Stimulated activated CD4-positive, alpha-beta T cell treated with anti-CD3 and anti-CD28 coated beads, Interleukin-12 subunit alpha, Interleukin-12 subunit beta, amount 100 ng/mL, for 4 hours (primary cell): ENCODE results near the gene MNX1.

Experiments
- DNase-seq: peaks from one replicate; pipeline ENCODE4 v3.0.0-alpha.2; 2020

MNX1 gene

GRCh38 chr7:157001920-157002818 is 8.3 kb downstream of the MNX1 start:
- DNase-seq, result no peak

GRCh38 chr7:157000741-157001653 is 9.5 kb downstream of the MNX1 start:
- DNase-seq, result no peak

GRCh38 chr7:156999958-157000726 is 10.3 kb downstream of the MNX1 start:
- DNase-seq, result no peak

- DNase-seq, result no peak
These were observed 11.2 kb downstream of the MNX1 start for GRCh38 chr7:156998988-156999957.

- no peak for DNase-seq
These were observed 16.0 kb downstream of the MNX1 start for GRCh38 chr7:156994417-156994816.

GRCh38 chr7:156993925-156994235 is 16.6 kb downstream of the MNX1 start:
- DNase-seq, result no peak

- DNase-seq, result no peak
These were observed 17.2 kb downstream of the MNX1 start for GRCh38 chr7:156993021-156993924.

GRCh38 chr7:156989766-156990535 is 20.5 kb downstream of the MNX1 start:
- no peak for DNase-seq

- no peak for DNase-seq
These were observed 21.9 kb downstream of the MNX1 start for GRCh38 chr7:156988343-156989185.

GRCh38 chr7:156986378-156986777 is 24.1 kb downstream of the MNX1 start:
- no peak for DNase-seq

- DNase-seq, result no peak
These were observed 25.1 kb downstream of the MNX1 start for GRCh38 chr7:156985101-156985992.

GRCh38 chr7:156984174-156984891 is 26.1 kb downstream of the MNX1 start:
- DNase-seq, result no peak

GRCh38 chr7:156979711-156980110 is 30.8 kb downstream of the MNX1 start:
- DNase-seq, result no peak

- DNase-seq, result no peak
These were observed 31.4 kb downstream of the MNX1 start for GRCh38 chr7:156979007-156979606.

GRCh38 chr7:156975620-156976019 is 34.8 kb downstream of the MNX1 start:
- no peak for DNase-seq

GRCh38 chr7:156969972-156970420 is 40.5 kb downstream of the MNX1 start:
- DNase-seq, result no peak

- DNase-seq, result no peak
These were observed 42.3 kb downstream of the MNX1 start for GRCh38 chr7:156968183-156968582.
